Activated CD8-positive, alpha-beta memory T cell treated with anti-CD3 and anti-CD28 coated beads for 48 hours (primary cell): Measurements from ENCODE around the gene RGS6.
"Not testable (repeated sequence)": the region's sequence is repeated elsewhere in the genome, so short reads cannot be mapped to it uniquely, and the experiment has no call there.

Experiments
- DNase-seq, 3 experiments: peaks; one replicate each; pipeline ENCODE4 v3.0.0-alpha.2; 2020; ENCODE audit warnings: low read depth in 2 of 3, low spot score in 2 of 3

The RGS6 gene

DNA sequence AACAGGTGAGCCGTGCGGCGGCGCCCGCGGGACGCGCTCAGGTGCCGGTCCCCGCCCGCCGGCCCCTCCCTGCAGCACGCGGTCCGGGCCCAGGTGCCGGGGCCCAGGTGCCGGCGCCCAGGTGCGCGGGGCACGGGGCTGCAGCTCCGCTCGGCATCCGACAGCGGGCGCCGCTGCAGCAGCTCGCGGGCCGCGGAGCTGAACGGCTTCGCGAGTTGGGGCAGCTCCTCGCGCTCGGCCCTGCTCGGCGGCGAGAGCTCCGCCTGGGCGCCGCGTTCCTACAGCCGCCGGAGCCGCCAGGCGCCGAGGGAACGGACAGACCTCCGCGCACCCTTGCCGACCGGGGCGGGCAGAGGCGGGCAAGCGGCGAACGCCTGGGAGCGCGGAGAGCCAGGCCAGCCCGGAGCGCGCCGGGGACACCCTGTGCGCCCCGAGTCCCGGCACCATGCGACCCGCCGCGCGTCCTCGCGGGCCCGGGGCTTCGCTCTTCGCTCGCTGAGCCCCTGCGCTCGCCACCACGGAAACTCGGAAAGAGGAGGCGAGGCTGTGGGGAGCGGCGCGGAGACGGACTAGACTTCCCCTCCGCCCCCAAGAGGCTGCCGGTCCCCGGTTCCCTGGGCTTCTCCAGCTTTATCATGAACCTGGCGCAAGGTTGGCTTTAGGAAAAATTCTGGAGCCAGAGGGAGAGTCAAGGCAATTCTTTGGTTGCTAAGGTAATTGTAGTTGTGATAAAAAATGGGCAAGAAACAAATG, at the start of gene RGS6:
Gene RGS6 (plus strand): TSS at position 201 of the 753 bp plus-strand sequence.
- no peak for DNase-seq

DNA sequence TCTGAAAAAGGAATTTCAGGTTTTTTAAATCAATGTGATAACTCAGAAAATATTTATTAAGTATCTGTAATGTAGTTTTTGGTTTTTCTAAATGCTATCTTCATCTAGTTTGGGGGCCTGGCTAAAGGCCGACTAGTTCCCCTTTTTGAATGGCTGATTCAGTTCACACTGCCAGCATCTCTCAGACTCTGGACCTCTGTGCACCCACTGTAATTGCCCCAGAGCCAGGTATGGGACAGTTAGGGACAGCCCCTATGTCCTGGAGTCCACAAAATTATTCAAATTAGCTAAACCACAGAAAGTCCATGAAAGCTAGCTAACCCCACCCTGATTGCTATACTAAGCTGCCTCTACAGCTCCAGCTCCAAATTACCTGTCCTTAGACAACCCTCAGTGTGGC, 49.1 kb upstream of the RGS6 start:
- DNase-seq: no peak

DNA sequence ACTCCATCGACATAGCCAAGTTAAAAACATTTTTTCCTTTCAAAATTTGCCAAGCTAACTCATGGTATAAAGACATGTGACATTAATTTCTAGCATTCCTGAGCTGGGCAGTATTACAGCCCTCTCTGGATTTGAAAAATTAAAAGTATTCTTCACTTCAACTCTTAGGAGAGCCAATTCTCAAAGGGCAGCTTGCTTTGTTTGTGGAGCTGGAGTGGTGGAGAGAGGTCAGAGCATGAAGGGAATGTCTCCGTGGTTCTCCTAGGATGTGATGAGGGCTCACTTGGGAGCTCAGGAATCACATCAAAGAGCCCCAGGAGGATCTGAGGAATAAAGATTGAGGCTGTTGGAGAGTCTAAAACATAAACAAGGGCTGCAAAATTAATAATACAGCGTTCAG, 46.9 kb upstream of the RGS6 start:
- no peak for DNase-seq

DNA sequence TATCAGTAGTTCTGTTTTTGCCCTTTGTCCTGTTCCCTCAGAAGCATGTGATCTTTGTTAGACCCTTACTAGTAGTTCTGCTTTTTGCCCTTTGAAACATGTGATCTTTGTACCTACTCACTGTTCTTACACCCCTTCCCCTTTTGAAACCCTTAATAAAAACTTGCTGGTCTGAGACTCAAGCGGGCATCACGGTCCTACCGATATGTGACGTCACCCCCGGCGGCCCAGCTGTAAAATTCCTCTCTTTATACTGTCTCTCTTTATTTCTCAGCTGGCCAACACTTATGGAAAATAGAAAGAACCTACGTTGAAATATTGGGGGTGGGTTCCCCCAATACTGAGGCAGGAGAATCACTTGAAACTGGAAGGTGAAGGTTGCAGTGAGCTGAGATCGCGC, 44.4 kb upstream of the RGS6 start:
- DNase-seq: not testable (repeated sequence)

DNA sequence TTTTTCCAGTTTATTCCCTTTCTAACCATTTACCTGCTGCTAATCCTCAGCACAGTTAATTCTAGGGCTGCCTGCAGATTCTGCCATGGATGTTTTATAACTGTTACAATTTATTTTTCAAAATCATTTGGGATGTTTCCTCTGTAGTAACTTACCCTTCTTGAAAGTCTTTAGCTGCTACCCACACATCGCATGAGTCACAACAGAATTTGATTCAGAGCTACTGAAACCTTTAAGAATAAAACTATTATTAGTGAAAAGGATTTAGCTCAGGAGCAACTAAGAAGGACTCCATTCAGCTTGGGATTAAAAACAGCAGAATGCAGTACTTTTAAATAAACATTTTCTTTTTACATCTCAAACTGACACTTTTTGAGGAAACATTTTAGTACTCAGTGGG, 41.7 kb upstream of the RGS6 start:
- no peak for DNase-seq

DNA sequence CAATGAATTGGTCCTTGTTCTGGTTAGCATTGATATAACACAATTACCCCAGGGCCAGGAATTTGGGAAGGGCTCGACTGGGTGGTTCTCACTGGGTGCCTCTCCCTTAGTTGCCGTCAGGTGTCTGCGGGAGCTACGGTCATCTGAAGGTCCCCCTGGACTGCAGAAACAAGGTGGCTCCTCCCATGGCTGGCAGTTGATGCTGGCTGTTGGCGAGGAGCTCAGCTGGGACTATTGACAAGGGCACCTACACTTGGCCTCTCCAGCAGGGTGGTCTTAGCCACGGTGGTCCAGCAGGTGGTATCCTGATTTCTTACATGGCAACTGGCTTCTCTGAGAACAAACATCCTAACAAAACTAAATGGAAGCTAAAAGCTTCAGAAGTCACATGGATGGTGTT, 41.0 kb upstream of the RGS6 start:
- DNase-seq: no peak

DNA sequence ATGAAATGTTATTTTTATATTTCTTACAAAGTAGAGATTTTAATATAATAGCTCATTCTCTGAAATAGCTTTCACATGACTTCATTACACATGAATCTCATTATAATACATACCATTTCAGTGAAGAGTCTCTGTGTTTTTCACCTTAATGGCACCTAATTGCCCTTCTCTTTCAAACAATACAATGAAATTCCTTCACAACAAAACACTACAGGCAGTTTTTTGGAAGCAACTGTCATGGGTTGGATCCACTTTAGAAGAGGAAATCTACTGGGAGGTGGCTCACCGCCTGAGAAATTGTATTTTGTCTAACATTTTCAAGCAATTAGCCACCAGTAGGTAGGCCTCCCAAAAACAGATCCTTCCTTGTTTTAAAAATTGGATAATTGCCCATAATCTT, 40.3 kb upstream of the RGS6 start:
- no peak for DNase-seq

DNA sequence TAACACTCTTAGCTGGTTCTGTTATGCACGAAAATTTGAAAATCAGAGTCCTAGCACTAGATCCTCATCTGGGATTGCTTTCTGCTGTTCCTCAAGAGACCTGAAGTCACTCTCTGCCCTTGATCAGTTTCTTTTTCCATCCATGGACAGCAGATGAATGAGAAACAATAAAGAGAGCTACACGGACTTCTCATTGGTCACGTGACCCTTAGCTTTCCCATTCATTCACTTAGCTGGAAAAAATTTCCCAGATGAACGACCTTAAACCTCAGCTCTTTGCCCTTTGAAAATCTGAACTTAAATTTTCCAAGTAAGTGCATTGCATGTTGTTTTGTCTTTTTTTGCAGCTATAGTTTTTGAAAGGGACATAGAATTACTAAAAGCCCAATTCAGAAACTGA, 27.2 kb upstream of the RGS6 start:
- DNase-seq: no peak

DNA sequence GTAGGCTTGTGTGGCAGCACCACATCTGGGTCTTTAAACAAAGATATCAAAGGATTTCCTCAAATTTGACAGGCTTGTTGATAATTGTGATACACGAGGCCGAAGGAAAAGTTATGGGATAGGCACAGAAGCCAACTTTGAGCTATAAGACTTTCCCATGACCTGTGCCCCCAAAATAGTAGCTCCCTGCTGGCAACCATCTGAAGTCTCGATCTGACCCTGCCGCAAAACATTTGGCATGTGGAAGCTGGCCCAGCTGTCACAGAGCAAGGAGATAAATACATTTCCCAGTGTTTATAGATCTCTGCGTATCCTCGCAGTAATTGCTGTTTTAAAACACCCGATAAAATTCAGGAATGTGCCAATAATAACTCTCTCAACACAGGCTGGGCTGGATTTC, 26.4 kb upstream of the RGS6 start:
- DNase-seq: no peak

DNA sequence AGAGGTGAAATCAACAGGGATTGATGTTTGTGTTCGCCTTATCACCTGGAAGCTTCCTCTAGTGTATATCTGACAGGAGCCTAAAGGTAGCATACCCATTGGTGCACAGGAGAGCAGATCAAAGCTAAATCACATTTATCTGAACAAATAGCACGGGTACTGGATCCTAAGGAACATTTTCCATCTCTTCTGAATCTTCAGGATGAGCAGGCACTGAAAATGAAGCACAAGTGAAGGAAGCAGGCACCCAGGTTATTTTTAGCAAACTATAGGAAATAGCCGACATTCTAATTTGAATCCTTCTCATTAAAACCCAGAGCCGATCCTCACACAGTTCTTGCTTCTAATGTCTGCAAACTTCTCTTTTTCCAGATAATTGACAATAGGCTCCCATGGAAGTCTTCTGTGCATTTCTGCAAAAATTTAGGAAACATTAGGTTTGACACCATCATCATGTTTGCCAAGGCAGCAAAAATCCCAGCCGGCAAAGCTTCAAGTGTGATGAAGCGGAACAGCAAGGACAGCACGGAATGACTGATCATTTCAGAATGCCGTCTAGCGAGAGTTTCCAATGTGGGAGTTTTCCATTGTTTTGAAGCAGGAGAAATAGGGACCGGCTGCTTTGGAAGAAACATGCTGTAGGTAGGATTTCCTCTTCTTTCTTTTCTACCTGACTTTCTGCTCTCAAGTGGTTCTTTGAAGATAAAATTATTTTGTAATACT, 24.3 kb upstream of the RGS6 start:
- DNase-seq: no peak

DNA sequence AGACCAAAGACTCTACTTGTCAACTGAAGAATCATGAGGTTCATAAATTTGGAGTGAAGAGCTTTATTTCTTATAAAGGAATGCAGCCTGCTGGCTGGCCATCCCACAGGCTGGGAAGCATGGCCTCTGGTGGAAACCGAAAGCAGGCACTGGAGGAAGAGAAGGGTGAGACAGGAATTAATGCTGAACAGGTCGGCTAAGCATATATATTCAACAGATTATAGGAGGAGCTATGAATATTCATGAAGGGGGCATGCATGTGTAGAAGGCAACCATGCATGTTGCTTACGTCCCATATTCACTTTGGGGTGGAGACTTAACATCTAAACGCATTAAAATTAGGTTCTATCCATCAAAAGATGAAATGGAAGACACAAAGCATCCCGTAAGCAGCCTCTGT, 20.6 kb upstream of the RGS6 start:
- DNase-seq: no peak

DNA sequence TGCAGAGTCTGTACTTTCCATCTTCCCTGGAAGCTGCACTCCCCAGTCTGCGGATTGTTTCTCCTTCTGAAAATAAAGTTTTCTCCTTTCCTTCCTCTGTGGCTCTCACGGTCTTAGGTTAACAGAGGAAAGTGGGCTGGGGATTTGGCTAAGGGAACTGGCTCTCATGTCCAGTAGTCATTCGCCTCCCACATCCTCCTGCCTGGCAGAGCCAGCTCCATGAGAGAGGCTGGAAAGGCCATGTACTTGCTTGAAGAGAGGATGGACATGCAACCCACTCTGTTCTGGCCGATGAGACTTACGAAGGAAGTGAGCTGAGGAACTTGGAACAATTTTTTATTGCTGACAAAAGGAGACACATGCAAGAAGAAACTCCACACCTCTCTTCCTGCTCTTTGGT, 18.9 kb upstream of the RGS6 start:
- no peak for DNase-seq

DNA sequence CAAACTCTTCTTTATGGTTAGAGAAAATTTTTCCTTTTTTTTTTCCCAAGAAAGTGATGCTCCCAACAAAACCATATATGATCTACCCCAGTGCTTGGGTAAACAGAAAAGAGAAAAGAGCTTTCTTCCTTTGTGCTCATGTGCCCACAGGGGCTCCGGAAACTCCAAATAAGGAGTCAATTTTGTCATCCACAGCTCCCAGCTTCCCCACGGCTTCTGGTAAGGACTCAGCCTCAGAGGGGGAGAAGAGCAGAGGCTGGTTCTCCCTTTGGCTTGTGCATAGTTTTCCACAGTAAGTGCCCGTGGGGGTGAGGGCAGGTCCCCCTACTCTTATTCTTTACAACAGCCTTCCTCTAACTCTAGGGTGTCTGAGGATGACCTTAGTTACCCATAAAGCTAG, 13.3 kb upstream of the RGS6 start:
- no peak for DNase-seq

DNA sequence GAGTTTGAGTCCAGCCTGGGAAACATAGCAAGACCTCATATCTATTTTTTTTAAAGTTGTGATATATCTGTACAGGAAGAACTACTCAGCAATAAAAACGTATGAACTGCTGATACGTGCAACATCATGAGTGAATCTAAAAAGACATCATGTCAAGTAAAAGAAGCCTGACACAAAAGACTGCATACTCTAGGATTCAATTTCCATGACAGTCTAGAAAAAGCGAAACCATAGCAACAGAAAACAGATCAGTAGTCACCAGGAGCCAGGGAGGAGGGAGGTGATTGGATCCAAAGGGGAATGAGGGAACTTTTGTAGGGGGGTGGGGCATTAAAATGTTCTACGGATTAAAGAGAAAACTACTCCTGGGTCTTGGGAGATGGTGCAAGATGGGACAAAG, 8.7 kb upstream of the RGS6 start:
- DNase-seq: no peak

DNA sequence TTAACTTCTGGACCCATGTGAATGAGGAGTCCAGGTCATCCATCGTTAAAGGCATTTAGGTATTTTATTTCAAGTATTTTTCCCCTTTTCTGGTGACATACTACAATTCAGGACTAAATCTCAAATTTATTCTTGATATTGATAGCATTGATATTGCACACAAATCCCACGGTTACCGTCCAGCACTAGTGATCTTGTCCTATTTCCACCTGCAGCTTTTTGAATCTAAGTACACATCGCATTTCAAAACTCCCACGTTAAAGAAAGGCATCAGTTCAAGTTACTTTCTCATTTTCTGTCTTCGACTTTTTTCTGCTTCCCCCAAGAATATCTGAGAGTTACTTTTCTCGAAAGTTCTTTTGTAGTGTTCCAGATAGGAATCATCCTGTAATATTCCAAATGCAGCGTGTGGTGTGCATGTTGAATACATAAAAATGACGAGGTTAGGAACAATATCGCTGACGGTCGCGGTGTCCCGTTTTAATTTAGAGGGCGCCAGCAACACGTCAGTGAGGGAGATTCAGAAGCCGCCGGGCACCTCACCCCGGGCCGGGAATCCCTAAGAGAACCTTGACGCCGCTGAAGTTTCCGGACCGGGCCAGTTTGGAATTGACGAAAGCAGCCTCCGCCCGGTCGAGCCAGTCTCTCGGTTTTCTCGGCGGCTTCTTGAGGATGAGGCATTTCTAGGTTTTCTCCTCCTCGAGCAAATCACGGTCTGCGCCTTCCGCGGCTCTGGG, 569 bp upstream of the RGS6 start:
- no peak for DNase-seq

DNA sequence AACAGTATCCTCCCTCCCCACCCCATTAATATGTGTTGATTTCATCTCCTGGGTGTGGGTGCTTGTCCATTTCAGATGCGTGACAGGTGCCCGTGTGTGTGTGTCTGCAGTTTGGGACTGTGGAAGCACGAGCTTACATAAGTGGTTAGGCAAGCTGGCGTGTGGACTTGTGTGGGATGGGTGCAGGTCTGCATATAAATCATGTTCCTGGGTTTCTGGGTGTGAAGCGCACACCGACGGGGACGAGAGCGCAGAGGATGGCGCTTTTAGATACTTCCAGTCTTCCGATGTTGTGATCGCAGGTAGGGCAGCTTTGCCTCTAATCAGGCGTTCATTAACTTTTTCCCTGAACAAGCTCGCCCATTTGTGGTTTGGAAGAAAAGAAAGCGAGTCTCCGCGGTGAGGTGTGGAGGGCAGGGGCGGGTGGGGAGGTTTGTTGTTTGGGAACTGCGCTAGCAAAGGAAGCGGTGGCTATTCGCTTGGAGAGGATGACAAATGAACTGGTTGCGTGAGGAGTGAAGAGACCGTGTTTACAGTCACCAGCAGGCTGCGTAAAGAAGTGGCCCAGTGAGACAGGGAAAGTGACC, 865 bp downstream of the RGS6 start:
- no peak for DNase-seq

DNA sequence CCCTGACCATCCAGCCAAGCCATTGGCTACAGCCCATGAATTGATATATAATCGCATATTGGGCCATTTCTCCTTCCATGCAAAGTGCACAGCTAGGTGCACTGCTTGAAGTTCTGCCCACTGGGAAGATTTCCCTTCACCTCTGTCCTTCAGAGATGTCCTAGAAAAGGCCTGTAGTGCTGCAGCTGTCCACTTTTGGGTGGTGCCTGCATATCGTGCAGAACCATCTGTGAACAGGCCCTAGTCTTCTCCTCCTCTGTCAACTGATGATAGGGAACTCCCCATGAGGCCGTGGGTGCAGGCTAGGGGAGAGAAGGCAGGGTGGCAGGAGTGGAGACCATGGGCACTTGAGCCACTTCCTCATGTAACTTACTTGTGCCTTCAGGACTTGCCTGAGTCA, 6.0 kb downstream of the RGS6 start:
- not testable (repeated sequence) for DNase-seq

DNA sequence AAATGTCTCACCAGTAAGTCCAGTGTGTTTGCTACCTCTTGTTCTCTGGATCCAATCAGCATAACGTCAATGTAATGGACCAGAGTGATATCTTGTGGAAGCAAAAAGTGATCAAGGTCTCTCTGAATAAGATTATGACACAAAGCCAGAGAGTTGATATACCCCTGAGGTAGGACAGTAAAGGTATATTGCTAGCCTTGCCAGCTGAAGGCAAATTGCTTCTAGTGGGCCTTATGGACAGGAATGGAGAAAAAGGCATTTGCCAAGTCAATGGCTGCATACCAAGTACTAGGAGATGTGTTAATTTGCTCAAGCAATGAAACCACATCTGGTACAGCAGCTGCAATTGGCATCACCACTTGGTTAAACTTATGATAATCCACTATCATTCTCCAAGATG, 7.1 kb downstream of the RGS6 start:
- not testable (repeated sequence) for DNase-seq

DNA sequence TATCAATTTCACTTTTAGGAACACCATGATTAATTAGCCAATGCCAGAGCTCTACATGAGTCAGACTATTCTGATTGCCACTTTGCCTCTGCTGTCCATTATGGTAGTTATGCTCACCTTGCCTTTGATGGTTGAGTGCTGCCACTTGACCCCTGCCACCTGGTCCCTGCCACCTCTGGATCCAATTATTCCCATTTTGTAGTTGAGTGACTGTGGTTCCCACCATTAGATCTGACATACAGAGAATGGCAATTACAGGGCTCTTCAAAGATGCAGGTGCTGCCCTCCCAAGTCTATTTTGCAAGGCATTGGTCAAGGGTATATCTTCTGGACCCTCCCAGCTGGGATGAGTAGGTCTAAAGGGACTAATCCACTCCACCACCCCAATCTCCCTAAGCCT, 8.3 kb downstream of the RGS6 start:
- DNase-seq: not testable (repeated sequence)

DNA sequence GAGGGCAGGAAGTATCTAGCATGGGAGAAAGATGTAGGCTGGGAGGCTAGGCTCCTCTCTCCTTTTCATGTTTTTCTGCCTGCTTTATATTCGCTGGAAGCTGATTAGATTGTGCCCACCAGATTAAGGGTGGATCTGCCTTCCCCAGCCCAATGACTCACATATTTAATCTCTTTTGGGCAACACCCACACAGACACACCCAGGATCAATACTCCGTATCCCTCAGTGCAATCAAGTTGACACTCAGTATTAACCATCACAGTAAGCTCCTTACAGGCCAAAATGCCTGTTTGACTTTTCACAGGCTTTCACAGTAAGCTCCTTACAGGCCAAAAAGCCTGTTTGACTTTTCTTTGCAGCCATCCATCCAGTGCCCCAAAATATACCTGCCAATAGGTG, 9.4 kb downstream of the RGS6 start:
- DNase-seq: not testable (repeated sequence)

DNA sequence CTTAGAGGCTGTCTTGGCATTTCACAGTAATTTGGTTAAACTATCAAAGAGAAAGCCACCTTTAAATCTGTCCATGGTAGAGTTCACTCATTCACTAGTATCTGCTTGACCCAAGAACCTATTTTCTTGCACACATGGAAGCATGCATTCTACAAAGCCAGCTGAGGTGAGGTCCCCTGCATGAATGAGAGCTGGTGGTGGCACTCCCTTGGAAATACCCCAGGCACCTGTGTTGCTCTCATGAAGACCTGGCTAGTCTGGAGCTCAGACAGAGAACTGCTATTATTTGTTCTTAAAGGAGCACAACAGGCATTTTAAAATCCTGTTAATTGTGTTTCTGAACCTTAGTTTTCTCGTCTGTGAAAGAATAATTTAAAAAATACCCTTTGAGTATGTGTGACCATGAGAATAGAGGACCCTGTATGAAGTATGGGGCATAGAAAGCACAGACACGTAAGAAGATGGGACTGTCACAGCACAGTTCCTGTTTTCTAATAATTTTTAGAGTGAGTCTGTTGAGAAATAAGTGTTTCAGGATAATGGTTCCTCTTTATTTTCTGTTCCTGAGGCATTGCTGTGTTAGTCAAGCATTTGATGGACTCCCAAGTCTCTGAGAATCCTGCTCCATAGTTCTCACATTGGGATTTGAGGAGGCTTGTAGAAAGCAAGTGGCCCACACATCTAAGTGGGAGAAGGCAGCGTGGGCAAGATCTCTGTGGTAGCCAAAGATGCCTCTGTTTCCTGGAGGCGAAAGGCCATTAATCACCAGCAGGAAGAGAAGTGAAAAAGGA, 10.9 kb downstream of the RGS6 start:
- DNase-seq: no peak
